ACHN (cell line): Measurements from ENCODE around the gene NOL4L.

Experiments used
- DNase-seq: peaks from one replicate; pipeline ENCODE4 v3.0.0-alpha.2; 2015
- in situ Hi-C: cut with HindIII; loops from 2 replicates; pipeline ENCODE4 v1.10.0; 2017; ENCODE audit warnings: low sequenced_read_pairs, low pct_ligation_motif_present, low pct_unique_long_range_greater_than_20kb

The NOL4L gene

GRCh38 chr20:32570401-32571190 lies 14.5 kb downstream of the NOL4L start:
- DNase-seq: no peak
- in situ Hi-C loops: no loop called here

DNA sequence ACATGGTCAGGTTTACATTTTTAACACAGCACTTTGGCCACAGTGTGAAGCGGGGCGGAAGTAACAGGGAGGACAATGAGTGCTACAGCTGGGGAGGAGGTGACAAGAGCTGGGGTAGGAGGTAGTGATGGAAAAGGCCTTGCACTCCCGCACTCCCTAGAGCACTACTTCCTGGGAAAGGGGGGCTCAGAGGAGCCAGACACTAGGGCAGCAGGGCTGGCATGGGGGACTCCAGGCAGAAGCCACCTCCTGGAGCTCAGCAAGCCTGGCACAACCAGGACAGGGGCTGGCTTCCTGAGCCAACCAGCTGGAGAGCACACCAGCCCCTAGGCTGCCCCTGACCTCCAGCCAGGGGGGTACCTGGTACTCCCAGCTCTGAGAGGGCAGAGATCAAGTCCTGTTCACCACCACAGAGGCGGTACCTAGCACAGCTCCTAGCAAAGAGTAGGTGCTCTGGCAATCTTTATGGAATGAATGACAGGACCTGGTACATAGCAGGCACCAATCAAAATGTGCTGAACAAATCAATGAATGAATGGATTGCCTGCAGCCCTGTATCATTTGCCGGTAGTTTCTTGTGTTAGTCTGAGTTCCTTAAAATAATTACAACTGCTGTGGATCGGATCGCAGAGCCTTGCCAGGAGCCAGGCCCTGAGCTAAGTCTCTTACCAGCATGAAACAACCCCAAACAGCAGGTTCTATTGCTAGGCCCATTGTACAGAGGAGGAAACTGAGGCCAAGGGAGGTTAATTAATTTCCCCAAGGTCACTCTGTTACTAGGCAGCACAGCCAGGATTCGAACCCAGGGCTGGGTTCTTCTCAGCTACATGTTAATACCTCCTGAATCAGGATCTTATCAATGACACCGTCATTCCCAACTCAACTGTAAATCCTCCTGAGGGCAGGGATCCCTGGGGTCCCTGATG lies 15.5 kb downstream of the NOL4L start:
- DNase-seq: no peak
- in situ Hi-C loops: no loop called here

DNA sequence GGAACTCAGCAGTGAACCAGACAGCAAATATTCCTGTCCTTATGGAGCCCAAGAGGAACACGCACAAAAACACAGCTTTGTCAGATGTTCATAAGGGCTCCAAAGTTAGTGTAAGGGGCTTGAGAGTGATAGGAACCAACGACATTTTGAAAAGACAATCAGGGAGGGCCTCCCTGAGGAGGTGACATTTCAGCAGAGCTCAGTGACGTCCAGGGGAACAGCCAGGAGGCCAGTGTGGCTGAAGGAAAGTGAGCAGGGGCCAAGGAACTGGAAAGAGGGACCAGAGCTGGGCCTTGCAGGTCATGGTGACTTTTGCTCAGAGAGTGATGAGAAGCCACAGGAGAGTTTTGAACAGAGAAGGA lies 16.1 kb downstream of the NOL4L start:
- no peak for DNase-seq
- in situ Hi-C loops: no loop called here

- no peak for DNase-seq
- in situ Hi-C loops: no loop called here
These were observed 17.6 kb downstream of the NOL4L start for GRCh38 chr20:32567384-32568178.

GRCh38 chr20:32566379-32567374 lies 18.5 kb downstream of the NOL4L start:
- in situ Hi-C loops: no loop called here
- DNase-seq: no peak

DNA sequence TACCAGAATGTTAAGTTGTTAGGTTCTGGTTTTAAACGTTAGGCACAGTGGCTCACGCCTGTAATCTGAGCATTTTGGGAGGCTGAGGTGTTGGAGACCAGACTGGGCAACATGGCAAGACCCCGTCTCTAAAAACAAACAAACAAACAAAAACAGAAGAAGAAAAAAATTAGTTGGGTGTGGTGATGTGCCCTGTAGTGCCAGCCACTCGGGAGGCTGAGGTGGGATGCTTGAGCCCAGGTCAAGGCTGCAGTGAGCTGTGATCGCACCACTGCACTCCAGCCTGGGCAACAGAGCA lies 19.4 kb downstream of the NOL4L start:
- in situ Hi-C loops: no loop called here

GRCh38 chr20:32564921-32565734 lies 20.0 kb downstream of the NOL4L start:
- no peak for DNase-seq
- in situ Hi-C loops: no loop called here

More for the DNA sequence above, 19.4 kb downstream of the NOL4L start:
- DNase-seq: no peak

DNA sequence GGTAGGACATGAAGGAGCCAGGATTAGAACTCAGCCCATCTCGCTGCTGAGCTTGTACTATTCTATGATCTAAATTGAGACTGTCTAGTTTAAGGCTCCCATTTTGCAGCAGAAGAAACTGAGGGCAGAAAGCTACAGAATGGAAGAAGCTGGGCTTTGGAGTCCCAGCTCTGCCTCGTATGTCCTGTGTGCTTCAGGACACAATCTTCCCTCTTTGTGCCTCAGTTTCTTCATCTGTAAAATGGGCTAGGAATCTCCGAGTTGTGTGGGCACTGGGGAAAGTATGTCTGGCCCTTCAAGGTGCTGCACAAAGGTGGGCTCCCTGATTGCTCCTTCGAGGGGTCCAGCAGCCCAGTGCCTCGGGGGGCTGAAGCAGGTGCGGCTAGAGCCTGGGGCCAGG lies 20.7 kb downstream of the NOL4L start:
- DNase-seq: no peak
- in situ Hi-C loops: no loop called here

GRCh38 chr20:32563311-32564272 lies 21.5 kb downstream of the NOL4L start:
- in situ Hi-C loops: no loop called here
- no peak for DNase-seq

GRCh38 chr20:32562495-32562911 lies 22.6 kb downstream of the NOL4L start:
- DNase-seq: no peak
- in situ Hi-C loops: no loop called here

- in situ Hi-C loops: no loop called here
- DNase-seq: no peak
These were observed 23.9 kb downstream of the NOL4L start for GRCh38 chr20:32560989-32561830.

- in situ Hi-C loops: no loop called here
- no peak for DNase-seq
These were observed 24.6 kb downstream of the NOL4L start for GRCh38 chr20:32560482-32560988.

GRCh38 chr20:32559753-32560380 lies 25.3 kb downstream of the NOL4L start:
- no peak for DNase-seq
- in situ Hi-C loops: no loop called here

DNA sequence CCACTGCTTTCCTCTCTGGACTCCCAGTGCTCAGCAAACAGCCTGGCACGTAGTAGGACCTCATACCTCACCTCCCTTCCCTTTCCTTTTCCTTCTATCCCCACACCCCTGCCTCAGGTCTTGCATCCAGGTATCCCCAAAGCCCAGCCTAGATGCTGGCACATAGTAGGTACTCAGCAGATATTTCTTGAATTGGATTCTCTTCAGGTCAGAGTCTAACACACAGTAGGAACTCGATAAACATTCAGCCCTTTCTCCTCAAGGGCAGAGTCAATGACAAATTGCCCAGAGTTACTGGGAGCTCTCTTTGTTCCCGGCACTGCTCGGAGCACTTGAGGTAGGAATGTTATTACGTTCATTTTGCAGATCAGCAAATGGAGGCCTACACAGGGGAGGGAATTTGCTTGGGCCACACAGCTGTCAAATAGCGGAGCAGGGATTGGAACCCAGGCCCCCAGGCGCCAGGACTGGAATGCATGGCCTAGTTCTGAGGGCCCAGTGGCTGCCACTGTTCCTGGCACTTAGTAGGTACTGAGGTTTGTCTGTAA lies 25.9 kb downstream of the NOL4L start:
- no peak for DNase-seq
- in situ Hi-C loops: no loop called here

DNA sequence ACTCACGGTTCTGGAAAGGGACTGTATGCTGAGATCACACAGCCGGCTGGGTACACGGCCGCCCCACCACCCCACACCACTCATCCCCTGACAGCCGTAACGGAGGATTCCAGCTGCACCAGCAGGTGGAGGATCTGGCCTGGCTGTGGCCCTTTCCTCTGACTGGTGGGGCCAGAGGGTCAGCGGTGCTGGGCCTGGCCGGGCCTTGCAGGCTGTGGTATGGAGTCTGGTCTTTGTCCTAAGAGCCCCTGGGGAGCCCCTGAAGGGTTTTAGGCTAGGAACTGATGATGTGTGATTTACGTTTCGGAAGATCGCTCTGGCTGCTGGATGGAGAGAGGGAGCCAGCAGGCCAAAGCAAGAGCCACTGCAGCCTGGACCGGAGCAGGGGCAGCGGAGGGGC lies 26.6 kb downstream of the NOL4L start:
- in situ Hi-C loops: no loop called here
- no peak for DNase-seq
